Epidermal melanocyte (primary cell): Measurements from ENCODE around the gene PDGFD.
A peak's percentile ranks its signal among the peaks of the same experiment; 100 is the strongest.

Experiments
- DNase-seq: peaks from one replicate; pipeline ENCODE4 v3.0.0; 2011; ENCODE audit warnings: low spot score; ENCODE audit not compliant: insufficient read length

Gene PDGFD

GRCh38 chr11:104145062-104145461 lies 18.9 kb downstream of the PDGFD start:
- DNase-seq, result no peak

- DNase-seq, result no peak
Measured at GRCh38 chr11:104142698-104143097, 21.2 kb downstream of the PDGFD start.

- DNase-seq, result no peak
Measured at GRCh38 chr11:104136861-104137260, 27.1 kb downstream of the PDGFD start.

- DNase-seq, result no peak
Measured at GRCh38 chr11:104134745-104135144, 29.2 kb downstream of the PDGFD start.

- DNase-seq, result no peak
Measured at GRCh38 chr11:104130161-104130560, 33.8 kb downstream of the PDGFD start.

GRCh38 chr11:104129145-104129544 lies 34.8 kb downstream of the PDGFD start:
- no peak for DNase-seq

- no peak for DNase-seq
Measured at GRCh38 chr11:104127828-104128227, 36.1 kb downstream of the PDGFD start.

- DNase-seq, result no peak
Measured at GRCh38 chr11:104126464-104126863, 37.5 kb downstream of the PDGFD start.

- DNase-seq, result no peak
Measured at GRCh38 chr11:104124979-104125378, 39.0 kb downstream of the PDGFD start.

- DNase-seq, result no peak
Measured at GRCh38 chr11:104122836-104123235, 41.1 kb downstream of the PDGFD start.

GRCh38 chr11:104122011-104122635 lies 41.8 kb downstream of the PDGFD start:
- no peak for DNase-seq

GRCh38 chr11:104120493-104121137 lies 43.3 kb downstream of the PDGFD start:
- DNase-seq, result no peak

- no peak for DNase-seq
Measured at GRCh38 chr11:104118105-104118744, 45.7 kb downstream of the PDGFD start.

- no peak for DNase-seq
Measured at GRCh38 chr11:104113541-104113940, 50.4 kb downstream of the PDGFD start.

- DNase-seq, result no peak
Measured at GRCh38 chr11:104106136-104106754, 57.7 kb downstream of the PDGFD start.

- DNase-seq, result no peak
Measured at GRCh38 chr11:104105155-104105554, 58.8 kb downstream of the PDGFD start.

- no peak for DNase-seq
Measured at GRCh38 chr11:104104664-104105063, 59.3 kb downstream of the PDGFD start.

- DNase-seq, result no peak
Measured at GRCh38 chr11:104104201-104104600, 59.7 kb downstream of the PDGFD start.

- no peak for DNase-seq
Measured at GRCh38 chr11:104098555-104098954, 65.4 kb downstream of the PDGFD start.

- no peak for DNase-seq
Measured at GRCh38 chr11:104098132-104098531, 65.8 kb downstream of the PDGFD start.

GRCh38 chr11:104096900-104097299 lies 67.0 kb downstream of the PDGFD start:
- DNase-seq, result no peak

- DNase-seq, result peak; percentile 29
Measured at GRCh38 chr11:104095791-104096190, 68.2 kb downstream of the PDGFD start.
